ENCODE results near the gene LINGO3.

Gene LINGO3

GRCh38 chr19:2325281-2326046, 17.5 kb upstream of the LINGO3 start:
- no peak for TF ChIP-seq CTCF (IDR thresholded peaks at IDR 0.05; ENCODE audit: low read depth, low read length)
- H3K4me3 ChIP-seq (ENCODE audit: low read depth, low read length), result no peak overlapping the region

- H3K4me3 ChIP-seq (ENCODE audit: low read depth, low read length), result no peak overlapping the region
- no peak for TF ChIP-seq CTCF (IDR thresholded peaks at IDR 0.05; ENCODE audit: low read depth, low read length)
Measured at GRCh38 chr19:2324220-2324948, 16.4 kb upstream of the LINGO3 start.

GRCh38 chr19:2323707-2324106, 15.8 kb upstream of the LINGO3 start:
- H3K4me3 ChIP-seq (ENCODE audit: low read depth, low read length), result no peak overlapping the region
- no peak for TF ChIP-seq CTCF (IDR thresholded peaks at IDR 0.05; ENCODE audit: low read depth, low read length)

GRCh38 chr19:2321565-2322283, 13.8 kb upstream of the LINGO3 start:
- H3K4me3 ChIP-seq (ENCODE audit: low read depth, low read length), result no peak overlapping the region
- TF ChIP-seq CTCF (IDR thresholded peaks at IDR 0.05; ENCODE audit: low read depth, low read length), result no peak

- no peak overlapping the region for H3K4me3 ChIP-seq (ENCODE audit: low read depth, low read length)
- TF ChIP-seq CTCF (IDR thresholded peaks at IDR 0.05; ENCODE audit: low read depth, low read length), result no peak
Measured at GRCh38 chr19:2320939-2321338, 13.0 kb upstream of the LINGO3 start.

GRCh38 chr19:2320049-2320448, 12.1 kb upstream of the LINGO3 start:
- TF ChIP-seq CTCF (IDR thresholded peaks at IDR 0.05; ENCODE audit: low read depth, low read length), result no peak
- H3K4me3 ChIP-seq (ENCODE audit: low read depth, low read length), result no peak overlapping the region
